Measurements from ENCODE around the gene CHMP4B.

DNA sequence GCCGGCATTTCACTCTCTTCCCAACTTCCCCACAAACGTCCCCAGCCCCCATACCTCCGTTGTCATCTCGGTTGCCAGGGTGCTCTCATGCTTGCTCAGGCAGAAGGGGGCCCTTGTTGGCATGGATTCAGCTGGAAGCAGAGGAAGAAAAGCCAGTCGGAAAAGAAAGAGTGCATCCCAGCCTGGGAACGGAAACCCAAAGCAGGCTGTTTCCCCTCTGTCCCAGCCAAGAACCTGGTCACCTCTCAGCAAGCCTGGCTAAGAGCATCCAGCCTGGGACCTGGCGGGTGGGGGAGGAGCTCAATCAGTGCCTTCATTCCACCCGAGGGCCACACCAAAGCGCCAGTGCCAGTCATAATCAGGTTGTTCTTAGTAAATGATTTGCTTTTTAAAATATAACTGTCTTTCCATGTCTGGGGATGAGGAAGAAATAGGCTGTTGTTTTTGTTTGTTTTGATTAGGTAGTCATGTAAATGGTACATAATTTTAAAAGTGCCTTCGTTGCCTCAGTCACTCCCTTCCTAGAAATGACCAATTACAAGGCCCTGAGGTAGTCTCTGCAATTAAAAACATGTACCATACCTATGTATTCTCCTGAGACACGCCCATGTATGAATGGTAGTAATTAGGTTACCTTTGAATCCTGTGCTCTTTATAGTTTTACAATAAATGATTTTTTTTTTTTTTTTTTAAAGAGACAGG is 21.1 kb downstream of the CHMP4B start:
- no peak for TF ChIP-seq POLR2AphosphoS5 (IDR thresholded peaks at IDR 0.05; ENCODE audit: low read depth, low read length)
- TF ChIP-seq, protein P1, sequence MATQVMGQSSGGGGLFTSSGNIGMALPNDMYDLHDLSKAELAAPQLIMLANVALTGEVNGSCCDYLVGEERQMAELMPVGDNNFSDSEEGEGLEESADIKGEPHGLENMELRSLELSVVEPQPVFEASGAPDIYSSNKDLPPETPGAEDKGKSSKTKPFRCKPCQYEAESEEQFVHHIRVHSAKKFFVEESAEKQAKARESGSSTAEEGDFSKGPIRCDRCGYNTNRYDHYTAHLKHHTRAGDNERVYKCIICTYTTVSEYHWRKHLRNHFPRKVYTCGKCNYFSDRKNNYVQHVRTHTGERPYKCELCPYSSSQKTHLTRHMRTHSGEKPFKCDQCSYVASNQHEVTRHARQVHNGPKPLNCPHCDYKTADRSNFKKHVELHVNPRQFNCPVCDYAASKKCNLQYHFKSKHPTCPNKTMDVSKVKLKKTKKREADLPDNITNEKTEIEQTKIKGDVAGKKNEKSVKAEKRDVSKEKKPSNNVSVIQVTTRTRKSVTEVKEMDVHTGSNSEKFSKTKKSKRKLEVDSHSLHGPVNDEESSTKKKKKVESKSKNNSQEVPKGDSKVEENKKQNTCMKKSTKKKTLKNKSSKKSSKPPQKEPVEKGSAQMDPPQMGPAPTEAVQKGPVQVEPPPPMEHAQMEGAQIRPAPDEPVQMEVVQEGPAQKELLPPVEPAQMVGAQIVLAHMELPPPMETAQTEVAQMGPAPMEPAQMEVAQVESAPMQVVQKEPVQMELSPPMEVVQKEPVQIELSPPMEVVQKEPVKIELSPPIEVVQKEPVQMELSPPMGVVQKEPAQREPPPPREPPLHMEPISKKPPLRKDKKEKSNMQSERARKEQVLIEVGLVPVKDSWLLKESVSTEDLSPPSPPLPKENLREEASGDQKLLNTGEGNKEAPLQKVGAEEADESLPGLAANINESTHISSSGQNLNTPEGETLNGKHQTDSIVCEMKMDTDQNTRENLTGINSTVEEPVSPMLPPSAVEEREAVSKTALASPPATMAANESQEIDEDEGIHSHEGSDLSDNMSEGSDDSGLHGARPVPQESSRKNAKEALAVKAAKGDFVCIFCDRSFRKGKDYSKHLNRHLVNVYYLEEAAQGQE (IDR thresholded peaks at IDR 0.05; ENCODE audit: insufficient read depth in 1 of 2, low read depth in 2 of 2, low read length in 2 of 2), result no peak
